22Rv1 (cell line): ENCODE measurements around the gene PAQR5.

Experiments used
- ZFX ChIP-seq: fragments of 450-650 bp; IDR thresholded peaks from 2 replicates; pipeline ENCODE4 v1.6.1; 2017; ENCODE audit warnings: antibody characterized with exemption, borderline replicate concordance
- TF ChIP-seq, protein P1 (sequence below): fragments of 450-650 bp; IDR thresholded peaks from 2 replicates; pipeline ENCODE4 v1.5.1; 2017; ENCODE audit warnings: mild to moderate bottlenecking

DNA sequence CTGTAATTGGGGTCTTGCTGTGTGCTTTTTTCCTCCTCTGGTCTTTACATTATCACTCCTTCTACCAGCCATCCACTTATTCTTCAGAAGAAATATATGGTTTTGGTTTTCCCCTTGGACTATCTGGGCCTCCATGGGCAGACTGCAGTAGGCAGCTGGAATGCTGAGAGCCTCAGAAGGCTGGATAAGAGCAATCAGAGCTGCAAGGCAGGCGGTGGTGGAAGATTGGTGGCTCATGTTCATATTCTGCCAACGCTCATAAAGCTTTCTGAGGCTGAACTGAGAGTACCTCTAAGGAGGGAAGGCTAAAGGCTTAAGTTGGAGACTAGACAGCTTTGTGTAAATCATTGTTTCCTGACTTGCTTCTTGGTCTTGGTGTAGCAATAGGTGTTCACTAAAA lies 148.2 kb downstream of the PAQR5 start:
- TF ChIP-seq, protein P1, sequence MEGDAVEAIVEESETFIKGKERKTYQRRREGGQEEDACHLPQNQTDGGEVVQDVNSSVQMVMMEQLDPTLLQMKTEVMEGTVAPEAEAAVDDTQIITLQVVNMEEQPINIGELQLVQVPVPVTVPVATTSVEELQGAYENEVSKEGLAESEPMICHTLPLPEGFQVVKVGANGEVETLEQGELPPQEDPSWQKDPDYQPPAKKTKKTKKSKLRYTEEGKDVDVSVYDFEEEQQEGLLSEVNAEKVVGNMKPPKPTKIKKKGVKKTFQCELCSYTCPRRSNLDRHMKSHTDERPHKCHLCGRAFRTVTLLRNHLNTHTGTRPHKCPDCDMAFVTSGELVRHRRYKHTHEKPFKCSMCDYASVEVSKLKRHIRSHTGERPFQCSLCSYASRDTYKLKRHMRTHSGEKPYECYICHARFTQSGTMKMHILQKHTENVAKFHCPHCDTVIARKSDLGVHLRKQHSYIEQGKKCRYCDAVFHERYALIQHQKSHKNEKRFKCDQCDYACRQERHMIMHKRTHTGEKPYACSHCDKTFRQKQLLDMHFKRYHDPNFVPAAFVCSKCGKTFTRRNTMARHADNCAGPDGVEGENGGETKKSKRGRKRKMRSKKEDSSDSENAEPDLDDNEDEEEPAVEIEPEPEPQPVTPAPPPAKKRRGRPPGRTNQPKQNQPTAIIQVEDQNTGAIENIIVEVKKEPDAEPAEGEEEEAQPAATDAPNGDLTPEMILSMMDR: no peak
- no peak for TF ChIP-seq ZFX
